ENCODE results near the gene PPDPF. TPM values are rescaled to one million over a fixed set of nuclear protein-coding genes. Genes with fewer than 3 reads are reported as not detected.

Gene PPDPF
- polyA plus RNA-seq, 1 donor (not counting 4 experiments of a cell fraction or from before 2014, with no cell fraction given): 8.8 TPM

Other genes with a start within 250 kb of the PPDPF start
- 31.5 to 48.6 TPM (median 32.2 TPM) in 3 replicates for gene ARFGAP1, start 248.0 kb upstream of the PPDPF start, polyA plus RNA-seq
- not detected in 3 replicates for gene COL20A1, start 227.6 kb upstream of the PPDPF start, polyA plus RNA-seq
- not detected in 3 replicates for gene CHRNA4, start 159.4 kb upstream of the PPDPF start, polyA plus RNA-seq
- 0.12 TPM in 1 of 3 replicates, not detected in the others for gene KCNQ2, start 48.1 kb upstream of the PPDPF start, polyA plus RNA-seq
- 0.12 to 0.77 TPM (median 0.31 TPM) in 3 replicates for gene EEF1A2, start 21.7 kb upstream of the PPDPF start, polyA plus RNA-seq
- 28.5 to 38.9 TPM (median 37.0 TPM) in 3 replicates for gene PTK6, start 16.6 kb downstream of the PPDPF start, polyA plus RNA-seq
- gene SRMS, start 27.0 kb downstream of the PPDPF start, polyA plus RNA-seq: 0.10 to 0.32 TPM (median 0.14 TPM) in 3 replicates
- 0.48 to 0.84 TPM (median 0.55 TPM) in 3 replicates for gene FNDC11, start 33.4 kb downstream of the PPDPF start, polyA plus RNA-seq
- 14.8 to 29.0 TPM (median 24.3 TPM) in 3 replicates for gene HELZ2, start 53.5 kb downstream of the PPDPF start, polyA plus RNA-seq
- gene GMEB2, start 106.3 kb downstream of the PPDPF start, polyA plus RNA-seq: 5.1 to 8.4 TPM (median 6.2 TPM) in 3 replicates
- 9.2 to 12.0 TPM (median 10.5 TPM) in 3 replicates for gene STMN3, start 132.7 kb downstream of the PPDPF start, polyA plus RNA-seq
- gene RTEL1, start 137.5 kb downstream of the PPDPF start, polyA plus RNA-seq: 7.7 to 12.4 TPM (median 11.2 TPM) in 3 replicates
- gene TNFRSF6B, start 175.9 kb downstream of the PPDPF start, polyA plus RNA-seq: 51.9 to 151 TPM (median 58.1 TPM) in 3 replicates
- 29.7 to 37.4 TPM (median 30.4 TPM) in 3 replicates for gene ARFRP1, start 187.2 kb downstream of the PPDPF start, polyA plus RNA-seq
- gene ZGPAT, start 187.3 kb downstream of the PPDPF start, polyA plus RNA-seq: 7.8 to 13.5 TPM (median 12.2 TPM) in 3 replicates
- 0.60 to 3.5 TPM (median 0.75 TPM) in 3 replicates for gene LIME1, start 215.9 kb downstream of the PPDPF start, polyA plus RNA-seq
- gene SLC2A4RG, start 219.0 kb downstream of the PPDPF start, polyA plus RNA-seq: 18.3 to 33.6 TPM (median 23.5 TPM) in 3 replicates